Pancreas (tissue), 10 donors: ENCODE results near the gene PAXX. TPM values are rescaled to one million over a fixed set of nuclear protein-coding genes. Genes with fewer than 3 reads are reported as not detected.

Experiments used
- ATAC-seq, 4 donors: fragments of 200-7000 bp; cut with Tn5 transposase; one replicate each; pipeline versions ENCODE4 v1.8.0 to v1.9.1; 2020; ENCODE audit warnings: mild to moderate bottlenecking in 4 of 4, moderate library complexity in 4 of 4
- DNase-seq, 6 donors: peaks; one replicate each; pipeline ENCODE4 v3.0.0-alpha.2; 2020
- FAIRE-seq: peaks from 2 replicates; lab custom pipeline; 2012; peaks lifted over from hg19 to GRCh38; lab: Jason Lieb, UNC
- H3K27ac ChIP-seq, 4 donors: fragments of 200-600 bp; sonication (generic); 1 replicate in 3 of 4; 2 replicates in 1 of 4; pipeline versions ENCODE4 v1.5.0 to v1.8.0; 2020
- H3K27me3 ChIP-seq, 4 donors: fragments of 200-600 bp; one replicate each; pipeline ENCODE4 v1.8.0; 2021
- H3K36me3 ChIP-seq, 3 donors: fragments of 200-600 bp; sonication (generic) in 1 of 3; one replicate each; pipeline versions ENCODE4 v1.5.0 to v1.8.0; 2020 to 2021
- H3K4me1 ChIP-seq, 3 donors: fragments of 200-600 bp; one replicate each; pipeline ENCODE4 v1.8.0; 2021
- H3K4me3 ChIP-seq, 4 donors: fragments of 200-600 bp; sonication (generic) in 2 of 4; one replicate each; pipeline versions ENCODE4 v1.5.0 to v1.8.0; 2020 to 2021
- H3K9me3 ChIP-seq, 4 donors: fragments of 200-600 bp; one replicate each; pipeline ENCODE4 v1.8.0; 2021
- CTCF ChIP-seq, 4 donors: fragments of 200-600 bp; sonication (generic) in 3 of 4; IDR thresholded peaks; one replicate each; pipeline versions ENCODE4 v1.5.0 to v1.8.0; 2021; ENCODE audit warnings: antibody characterized with exemption in 4 of 4
- WGBS, 2 donors: extraction: QIAGEN DNeasy Blood & Tissue Kit; methylation state at CpG; one replicate each; pipeline ENCODE4 v1.1.7; 2013; 5-methylcytosine and 5-hydroxymethylcytosine counted together
- intact Hi-C, 3 donors: fragments of 100-400 bp; cut with DNase I; formaldehyde crosslinking; loops; one replicate each; pipeline versions ENCODE4 v1.11.1 to v1.14.2; 2022
- polyA plus RNA-seq, 2 donors: library from polyadenylated mRNA; stranded (reverse); fragments of 200-250 nt; gene quantifications; one replicate each; pipeline ENCODE4 v1.2.3, GENCODE V29; 2013
- total RNA-seq, 6 donors: library from RNA; stranded (reverse); fragmentation: NEBNext Ultra II Directional in 4 of 6; extraction: Animal tissue kit (Norgen Biotek cat#: 25700) in 4 of 6; gene quantifications; one replicate each; pipeline versions ENCODE4 v1.2.1 to v1.2.4, GENCODE V29; 2021 to 2023
- donor health status: healthy with polysubstance abuse.
- donor health status: DM: no; HTN: no; CAD: no; lungs with moderate emphysema.
- donor health status: DM: no; HTN: no; CAD: no.
- donor health status: control.
- donor health status: control.
- donor health status: Bipolar disorder and iron deficiency.
- donor health status: DM: yes; HTN: yes; CAD: no.
- donor health status: DM: no; HTN: no; CAD: no.
- donor health status: DM: no; HTN: no; CAD: no.
- donor health status: DM: yes; HTN: yes; CAD: no.

Gene PAXX
- total and polyA plus RNA-seq, 8 donors = 16.0 to 222 (median 21.0) TPM

GRCh38 chr9:137012694-137013570 is 20.7 kb downstream of the PAXX start:
- intact Hi-C loops = no loop called here
- ATAC-seq = no peak
- Histone ChIP-seq H3K36me3 (peaks cover 0 to 38% (median 0%) of the 10 kb centered on the region in 3 donors), H3K27me3 (no peaks in the 10 kb centered on the region), H3K4me1 (no peaks in the 10 kb centered on the region), H3K9me3 (no peaks in the 10 kb centered on the region), H3K27ac (no peak overlapping the region), H3K4me3 (no peak overlapping the region)
- no peak for TF ChIP-seq CTCF (IDR thresholded peaks at IDR 0.05)
- DNase-seq = no peak
- WGBS, 2 donors = 89 to 93% methylated on average over 67 of the region's 67 CpGs
- FAIRE-seq = no peak

- FAIRE-seq = no peak
- 97% methylated on average over 19 to 20 of the region's 20 CpGs for WGBS, 2 donors
- Histone ChIP-seq H3K27ac (no peak overlapping the region), H3K27me3 (no peaks in the 10 kb centered on the region), H3K4me3 (no peak overlapping the region), H3K4me1 (no peaks in the 10 kb centered on the region), H3K36me3 (peaks cover 0 to 38% (median 0%) of the 10 kb centered on the region in 3 donors), H3K9me3 (no peaks in the 10 kb centered on the region)
- intact Hi-C loops = no loop called here
- TF ChIP-seq CTCF (IDR thresholded peaks at IDR 0.05) = no peak
- ATAC-seq = no peak
- no peak for DNase-seq
These were observed 21.3 kb downstream of the PAXX start for GRCh38 chr9:137013571-137013940.

GRCh38 chr9:137014166-137014565 is 21.9 kb downstream of the PAXX start:
- H3K9me3 ChIP-seq = no peaks in the 10 kb centered on the region
- H3K4me1 ChIP-seq = no peaks in the 10 kb centered on the region
- WGBS, 2 donors = 89 to 96% methylated on average over 23 of the region's 23 CpGs
- no peak overlapping the region for H3K4me3 ChIP-seq
- no peak for TF ChIP-seq CTCF (IDR thresholded peaks at IDR 0.05)
- intact Hi-C loops = no loop called here
- H3K27ac ChIP-seq = no peak overlapping the region
- no peak for ATAC-seq
- H3K36me3 ChIP-seq = peaks cover 0 to 42% (median 0%) of the 10 kb centered on the region in 3 donors
- FAIRE-seq = no peak
- no peak for DNase-seq
- H3K27me3 ChIP-seq = no peaks in the 10 kb centered on the region

- no peak for TF ChIP-seq CTCF (IDR thresholded peaks at IDR 0.05)
- 96 to 98% methylated on average over 36 of the region's 36 CpGs for WGBS, 2 donors
- DNase-seq = no peak
- no peaks in the 10 kb centered on the region for H3K27me3 ChIP-seq
- H3K9me3 ChIP-seq = no peaks in the 10 kb centered on the region
- ATAC-seq = no peak
- intact Hi-C loops = no loop called here
- H3K4me1 ChIP-seq = no peaks in the 10 kb centered on the region
- H3K27ac ChIP-seq = no peak overlapping the region
- H3K4me3 ChIP-seq = no peak overlapping the region
- no peak for FAIRE-seq
- H3K36me3 ChIP-seq = peaks cover 0 to 35% (median 0%) of the 10 kb centered on the region in 3 donors
These were observed 22.7 kb downstream of the PAXX start for GRCh38 chr9:137014776-137015539.
